Neural cell (in vitro differentiated cells): ENCODE data around the gene MBD5. TPM values are rescaled to one million over a fixed set of nuclear protein-coding genes. Genes with fewer than 3 reads are reported as not detected.

ENCODE experiments used
- H2AFZ ChIP-seq: fragments of 200-600, 300-800 bp; sonication (generic), shearing (Covaris generic); 2 replicates; pipeline ENCODE4 v1.6.0; 2014; ENCODE audit warnings: low read depth, mild to moderate bottlenecking, antibody characterized with exemption, low read length, moderate library complexity
- H3F3A ChIP-seq: fragments of 200-600 bp; shearing (Covaris generic); 2 replicates; pipeline ENCODE4 v1.6.1; 2016; ENCODE audit warnings: mild to moderate bottlenecking, moderate library complexity, mixed read lengths, antibody characterized with exemption, low read length; ENCODE audit not compliant: insufficient read depth, poor library complexity, severe bottlenecking
- H3K27ac ChIP-seq: fragments of 200-600, 300-800 bp; sonication (generic), shearing (Covaris generic); 2 replicates; pipeline ENCODE4 v1.5.1; 2014; ENCODE audit warnings: mild to moderate bottlenecking, low read length, moderate library complexity
- H3K27me3 ChIP-seq: fragments of 300-800, 200-600 bp; sonication (generic), shearing (Covaris generic); 2 replicates; pipeline ENCODE4 v1.6.0; 2014; ENCODE audit warnings: mild to moderate bottlenecking, low read depth, low read length, moderate library complexity; ENCODE audit not compliant: insufficient read depth
- H3K36me3 ChIP-seq: fragments of 300-800, 200-600 bp; sonication (generic), shearing (Covaris generic); 2 replicates; pipeline ENCODE4 v1.5.1; 2014; ENCODE audit warnings: mild to moderate bottlenecking, antibody characterized with exemption, low read length, moderate library complexity; ENCODE audit not compliant: insufficient read depth
- H3K4me2 ChIP-seq: fragments of 300-800, 200-600 bp; sonication (generic), shearing (Covaris generic); 2 replicates; pipeline ENCODE4 v1.6.0; 2014; ENCODE audit warnings: mild to moderate bottlenecking, low read length
- H3K4me3 ChIP-seq: fragments of 300-800, 200-600 bp; sonication (generic), shearing (Covaris generic); 2 replicates; pipeline ENCODE4 v1.5.1; 2014; ENCODE audit warnings: mild to moderate bottlenecking, low read length, moderate library complexity
- H3K79me2 ChIP-seq: fragments of 200-600 bp; shearing (Covaris generic); replicated peaks from 2 replicates; pipeline ENCODE4 v1.6.0; 2014; ENCODE audit warnings: mild to moderate bottlenecking, low read length, moderate library complexity; ENCODE audit not compliant: insufficient read depth
- H3K9ac ChIP-seq: fragments of 300-800, 200-600 bp; sonication (generic), shearing (Covaris generic); 2 replicates; pipeline ENCODE4 v1.6.1; 2016; ENCODE audit warnings: mild to moderate bottlenecking, low read length, mixed read lengths
- H3K9me2 ChIP-seq: fragments of 200-600 bp; shearing (Covaris generic); 2 replicates; pipeline ENCODE4 v1.6.1; 2016; ENCODE audit warnings: mild to moderate bottlenecking, low read length, mixed read lengths; ENCODE audit not compliant: insufficient read depth
- H3K9me3 ChIP-seq: fragments of 200-600, 300-800 bp; sonication (generic), shearing (Covaris generic); 2 replicates; pipeline ENCODE4 v1.6.1; 2016; ENCODE audit warnings: mild to moderate bottlenecking, mixed run types, low read length, moderate library complexity, mixed read lengths
- H4K20me1 ChIP-seq: fragments of 200-600 bp; shearing (Covaris generic); 2 replicates; pipeline ENCODE4 v1.6.1; 2016; ENCODE audit warnings: mild to moderate bottlenecking, mixed run types; ENCODE audit not compliant: insufficient read depth
- CTCF ChIP-seq: fragments of 450-650 bp; IDR thresholded peaks from 2 replicates; pipeline ENCODE4 v1.5.1; 2014; ENCODE audit warnings: antibody characterized with exemption, mild to moderate bottlenecking, moderate library complexity; ENCODE audit not compliant: poor library complexity, severe bottlenecking
- EP300 ChIP-seq: fragments of 450-650 bp; conservative IDR thresholded peaks from 2 replicates; pipeline ENCODE4 v1.6.1; 2014; ENCODE audit warnings: antibody characterized with exemption, mild to moderate bottlenecking, moderate library complexity; ENCODE audit not compliant: poor library complexity, severe bottlenecking
- EZH2 ChIP-seq: fragments of 200-600, 300-800 bp; shearing (Covaris generic), sonication (generic); IDR thresholded peaks from 2 replicates; pipeline ENCODE4 v1.6.1; 2014; ENCODE audit warnings: antibody characterized with exemption, low read length, borderline replicate concordance, mild to moderate bottlenecking; ENCODE audit not compliant: insufficient read depth, poor library complexity, severe bottlenecking
- MXI1 ChIP-seq: fragments of 450-650 bp; conservative IDR thresholded peaks from 2 replicates; pipeline ENCODE4 v1.6.1; 2014; ENCODE audit warnings: antibody characterized with exemption, mild to moderate bottlenecking; ENCODE audit not compliant: poor library complexity, severe bottlenecking
- POLR2AphosphoS5 ChIP-seq: IDR thresholded peaks from 2 replicates; pipeline ENCODE4 v1.6.1; 2012
- RAD21 ChIP-seq: fragments of 450-650 bp; conservative IDR thresholded peaks from 2 replicates; pipeline ENCODE4 v1.6.1; 2014; ENCODE audit warnings: antibody characterized with exemption, mild to moderate bottlenecking, moderate library complexity
- SMC3 ChIP-seq: fragments of 450-650 bp; conservative IDR thresholded peaks from 2 replicates; pipeline ENCODE4 v1.6.1; 2014; ENCODE audit warnings: antibody characterized with exemption, mild to moderate bottlenecking, moderate library complexity; ENCODE audit not compliant: poor library complexity
- TAF1 ChIP-seq: IDR thresholded peaks from 2 replicates; pipeline ENCODE4 v1.6.1; 2012; ENCODE audit warnings: low read depth
- polyA plus RNA-seq: library from polyadenylated mRNA; depleted of rRNA; stranded (reverse); fragments of >200 nt; gene quantifications from 2 replicates; pipeline ENCODE4 v1.2.3, GENCODE V29; 2014
- TF ChIP-seq, protein P1 (sequence below): IDR thresholded peaks from 2 replicates; pipeline ENCODE4 v1.6.1; 2012; ENCODE audit warnings: borderline replicate concordance

MBD5 gene
- polyA plus RNA-seq, 1 donor from 2014 or later = 9.7 TPM

GRCh38 chr2:148052687-148053086 lies 31.8 kb downstream of the MBD5 start:
- Histone ChIP-seq H3K4me3 (no peak overlapping the region), H4K20me1 (no peaks in the 10 kb centered on the region), H2AFZ (no peak overlapping the region), H3K79me2 (peaks cover 59% of the 10 kb centered on the region), H3F3A (no peaks in the 10 kb centered on the region), H3K9me2 (no peaks in the 10 kb centered on the region), H3K27me3 (no peaks in the 10 kb centered on the region), H3K9me3 (no peaks in the 10 kb centered on the region), H3K27ac (no peak overlapping the region), H3K4me2 (no peak overlapping the region), H3K36me3 (no peaks in the 10 kb centered on the region), H3K9ac (no peak overlapping the region)
- TF ChIP-seq RAD21 (no peak), CTCF (no peak)
- TF ChIP-seq, protein P1, sequence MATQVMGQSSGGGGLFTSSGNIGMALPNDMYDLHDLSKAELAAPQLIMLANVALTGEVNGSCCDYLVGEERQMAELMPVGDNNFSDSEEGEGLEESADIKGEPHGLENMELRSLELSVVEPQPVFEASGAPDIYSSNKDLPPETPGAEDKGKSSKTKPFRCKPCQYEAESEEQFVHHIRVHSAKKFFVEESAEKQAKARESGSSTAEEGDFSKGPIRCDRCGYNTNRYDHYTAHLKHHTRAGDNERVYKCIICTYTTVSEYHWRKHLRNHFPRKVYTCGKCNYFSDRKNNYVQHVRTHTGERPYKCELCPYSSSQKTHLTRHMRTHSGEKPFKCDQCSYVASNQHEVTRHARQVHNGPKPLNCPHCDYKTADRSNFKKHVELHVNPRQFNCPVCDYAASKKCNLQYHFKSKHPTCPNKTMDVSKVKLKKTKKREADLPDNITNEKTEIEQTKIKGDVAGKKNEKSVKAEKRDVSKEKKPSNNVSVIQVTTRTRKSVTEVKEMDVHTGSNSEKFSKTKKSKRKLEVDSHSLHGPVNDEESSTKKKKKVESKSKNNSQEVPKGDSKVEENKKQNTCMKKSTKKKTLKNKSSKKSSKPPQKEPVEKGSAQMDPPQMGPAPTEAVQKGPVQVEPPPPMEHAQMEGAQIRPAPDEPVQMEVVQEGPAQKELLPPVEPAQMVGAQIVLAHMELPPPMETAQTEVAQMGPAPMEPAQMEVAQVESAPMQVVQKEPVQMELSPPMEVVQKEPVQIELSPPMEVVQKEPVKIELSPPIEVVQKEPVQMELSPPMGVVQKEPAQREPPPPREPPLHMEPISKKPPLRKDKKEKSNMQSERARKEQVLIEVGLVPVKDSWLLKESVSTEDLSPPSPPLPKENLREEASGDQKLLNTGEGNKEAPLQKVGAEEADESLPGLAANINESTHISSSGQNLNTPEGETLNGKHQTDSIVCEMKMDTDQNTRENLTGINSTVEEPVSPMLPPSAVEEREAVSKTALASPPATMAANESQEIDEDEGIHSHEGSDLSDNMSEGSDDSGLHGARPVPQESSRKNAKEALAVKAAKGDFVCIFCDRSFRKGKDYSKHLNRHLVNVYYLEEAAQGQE = no peak

- Histone ChIP-seq H3K36me3 (no peaks in the 10 kb centered on the region), H3K9me2 (no peaks in the 10 kb centered on the region), H3K4me2 (no peak overlapping the region), H3K9me3 (no peaks in the 10 kb centered on the region), H3K4me3 (no peak overlapping the region), H3F3A (no peaks in the 10 kb centered on the region), H2AFZ (no peak overlapping the region), H3K9ac (no peak overlapping the region), H4K20me1 (no peaks in the 10 kb centered on the region), H3K27ac (no peak overlapping the region), H3K79me2 (peaks cover 26% of the 10 kb centered on the region), H3K27me3 (no peaks in the 10 kb centered on the region)
- TF ChIP-seq SMC3 (no peak), EZH2 (no peak), EP300 (no peak), CTCF (no peak), POLR2AphosphoS5 (no peak), MXI1 (no peak), RAD21 (no peak), TAF1 (no peak)
- TF ChIP-seq, protein P1 = no peak
Observed at GRCh38 chr2:148058641-148059040, 37.8 kb downstream of the MBD5 start.
